ENCODE results near the gene ZNF420.

Gene ZNF420

GRCh38 chr19:37160153-37160552 is 81.9 kb downstream of the ZNF420 start:
- DNase-seq: no peak

- no peak for DNase-seq
These were observed 87.4 kb downstream of the ZNF420 start for GRCh38 chr19:37165635-37166034.

GRCh38 chr19:37172368-37173366 is 94.4 kb downstream of the ZNF420 start, which contains the start of gene ZNF585A:
TSS of gene ZNF585A (minus strand) at chr19:37172695. CDS start at chr19:37169910, 2,785 bp downstream.
- DNase-seq: no peak
